ENCODE measurements around the gene TRPV3. TPM values are rescaled to one million over a fixed set of nuclear protein-coding genes. Genes with fewer than 3 reads are reported as not detected.

TRPV3 gene
- total RNA-seq, 2 experiments from 2014 or later: 0.72 to 0.77 TPM

DNA sequence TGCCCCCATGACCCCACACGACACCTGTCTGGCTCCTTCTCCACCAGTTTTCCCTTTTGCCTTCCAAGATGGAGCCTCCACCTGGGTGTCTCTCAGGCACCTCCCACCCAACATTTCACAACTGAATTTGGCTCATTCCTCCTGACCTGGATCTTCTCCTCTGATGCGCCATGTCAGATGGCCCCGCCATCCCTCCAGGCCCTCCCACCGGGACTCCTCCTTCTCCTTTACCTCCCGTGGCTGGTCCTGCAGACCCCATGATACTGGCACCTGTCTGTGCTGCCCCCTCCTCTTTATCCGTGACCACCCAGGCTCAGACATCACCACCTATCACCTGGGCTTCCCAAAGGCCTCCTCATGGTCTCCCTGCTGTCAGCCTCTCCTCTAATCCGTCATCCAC is 4.7 kb downstream of the TRPV3 start:
- CTCF ChIA-PET: no interaction called here
- intact Hi-C loops (cut with micrococcal nuclease): no loop called here
- no peaks in the 10 kb centered on the region for H3K36me3 Mint-ChIP-seq (ENCODE audit: low read depth)

DNA sequence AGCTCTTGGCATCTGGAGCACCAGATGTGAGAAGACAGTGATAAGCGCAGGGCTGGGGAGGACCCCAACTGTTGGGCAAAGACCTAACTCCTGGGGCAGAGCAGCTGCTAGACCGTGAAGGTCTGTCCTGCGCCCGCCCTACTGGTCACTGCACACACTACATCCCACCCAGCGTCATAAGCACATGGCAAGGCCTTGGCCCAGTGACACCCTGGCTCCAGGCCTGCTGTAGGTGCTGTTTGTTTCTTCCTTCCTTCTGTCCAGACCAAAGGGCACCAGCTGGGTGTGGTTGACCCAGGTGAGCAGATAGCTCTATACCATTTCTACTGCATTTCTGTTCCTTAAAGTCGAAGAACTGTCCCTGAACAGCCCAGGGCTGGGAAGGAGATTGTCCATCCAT is 6.4 kb downstream of the TRPV3 start:
- Mint-ChIP-seq H3K27me3 (ENCODE audit: low read depth) (peaks cover 5% of the 10 kb centered on the region), H3K27ac (no peak overlapping the region), H3K4me3 (no peak overlapping the region), H3K4me1 (ENCODE audit: low read depth) (peaks cover 2% of the 10 kb centered on the region), H3K36me3 (ENCODE audit: low read depth) (no peaks in the 10 kb centered on the region), H3K9me3 (no peaks in the 10 kb centered on the region)
- CTCF ChIA-PET: no interaction called here
- no peak for DNase-seq
- intact Hi-C loops (cut with micrococcal nuclease): no loop called here

More for the DNA sequence above, 4.7 kb downstream of the TRPV3 start:
- no peak for DNase-seq
- H3K27ac Mint-ChIP-seq: no peak overlapping the region
- peaks cover 4% of the 10 kb centered on the region for H3K4me1 Mint-ChIP-seq (ENCODE audit: low read depth)
- H3K9me3 Mint-ChIP-seq: no peaks in the 10 kb centered on the region
- H3K27me3 Mint-ChIP-seq (ENCODE audit: low read depth): peaks cover 5% of the 10 kb centered on the region
- no peak overlapping the region for H3K4me3 Mint-ChIP-seq

DNA sequence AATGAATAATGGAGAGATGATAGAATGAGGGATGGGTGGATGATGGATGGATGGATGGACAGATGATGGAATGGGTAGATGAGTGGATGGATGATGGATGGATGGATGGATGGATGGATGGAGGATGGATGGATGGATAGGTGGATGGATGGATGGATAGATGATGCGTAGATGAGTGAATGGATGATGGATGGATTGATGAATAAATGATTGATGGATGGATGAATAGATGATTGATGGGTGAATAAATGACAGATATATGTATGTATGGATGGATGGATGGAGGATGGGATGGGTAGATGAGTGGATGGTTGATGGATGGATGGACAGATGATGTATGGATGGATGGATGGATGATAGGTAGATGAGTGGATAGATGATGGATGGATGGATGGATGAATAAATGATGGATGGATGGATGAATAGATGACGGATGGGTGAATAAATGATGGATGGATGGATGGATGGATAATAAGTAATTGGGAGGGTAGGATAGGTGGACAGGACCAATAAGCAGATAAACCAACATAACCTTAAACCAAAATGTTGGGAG is 7.9 kb downstream of the TRPV3 start:
- intact Hi-C loops (cut with micrococcal nuclease): no loop called here
- Mint-ChIP-seq H3K9me3 (no peaks in the 10 kb centered on the region), H3K27me3 (ENCODE audit: low read depth) (no peaks in the 10 kb centered on the region), H3K4me1 (ENCODE audit: low read depth) (no peaks in the 10 kb centered on the region), H3K27ac (no peak overlapping the region), H3K36me3 (ENCODE audit: low read depth) (no peaks in the 10 kb centered on the region), H3K4me3 (no peak overlapping the region)
- CTCF ChIA-PET: no interaction called here
- DNase-seq: no peak

DNA sequence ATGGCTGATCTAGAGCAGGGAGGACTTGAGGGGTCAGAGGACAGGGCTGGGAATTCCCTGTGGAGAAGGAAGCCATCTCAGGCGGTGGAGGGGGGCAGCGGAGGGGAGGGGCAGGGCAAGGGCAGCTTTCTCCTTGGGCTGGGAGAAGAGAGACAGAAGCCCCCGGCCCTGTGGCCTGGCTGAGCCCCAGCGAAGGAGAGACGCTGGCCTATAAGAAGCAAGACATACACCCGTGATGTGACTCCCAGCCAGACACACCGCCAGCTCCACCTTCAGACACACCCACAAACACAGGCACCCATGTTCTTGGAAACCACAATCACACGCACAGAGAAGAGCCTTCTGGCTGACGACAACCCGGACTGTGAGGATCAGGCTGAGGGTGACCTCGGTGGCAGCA is 10.0 kb downstream of the TRPV3 start:
- intact Hi-C loops (cut with micrococcal nuclease): no loop called here
- no peaks in the 10 kb centered on the region for H3K36me3 Mint-ChIP-seq (ENCODE audit: low read depth)
- no peak for DNase-seq
- no peaks in the 10 kb centered on the region for H3K4me1 Mint-ChIP-seq (ENCODE audit: low read depth)
- H3K27ac Mint-ChIP-seq: no peak overlapping the region
- peaks cover 3% of the 10 kb centered on the region for H3K27me3 Mint-ChIP-seq (ENCODE audit: low read depth)
- H3K4me3 Mint-ChIP-seq: no peak overlapping the region
- H3K9me3 Mint-ChIP-seq: no peaks in the 10 kb centered on the region
- CTCF ChIA-PET: no interaction called here

DNA sequence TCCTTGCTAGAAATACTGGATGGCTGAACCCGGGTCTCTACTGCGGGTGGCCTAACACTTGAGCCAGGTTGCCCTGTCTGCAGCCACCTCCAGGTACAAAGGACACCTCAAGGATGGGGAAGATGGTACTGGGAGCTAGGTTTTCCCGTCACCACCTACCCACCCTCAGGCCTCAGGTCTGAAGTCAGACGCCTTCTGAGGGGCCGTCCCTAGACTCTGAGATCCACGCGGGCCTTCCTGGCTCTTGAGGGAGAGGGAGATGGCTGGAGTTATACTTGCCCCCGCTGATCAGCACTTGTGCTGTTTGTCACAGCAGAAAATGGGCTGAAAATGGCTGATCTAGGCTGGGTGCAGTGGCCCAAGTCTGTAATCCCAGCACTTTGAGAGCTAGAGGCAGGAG is 10.6 kb downstream of the TRPV3 start:
- no peaks in the 10 kb centered on the region for H3K4me1 Mint-ChIP-seq (ENCODE audit: low read depth)
- H3K27me3 Mint-ChIP-seq (ENCODE audit: low read depth): peaks cover 3% of the 10 kb centered on the region
- H3K36me3 Mint-ChIP-seq (ENCODE audit: low read depth): no peaks in the 10 kb centered on the region
- no peak for DNase-seq
- CTCF ChIA-PET: no interaction called here
- no peak overlapping the region for H3K4me3 Mint-ChIP-seq
- H3K27ac Mint-ChIP-seq: no peak overlapping the region
- intact Hi-C loops (cut with micrococcal nuclease): no loop called here
- no peaks in the 10 kb centered on the region for H3K9me3 Mint-ChIP-seq

DNA sequence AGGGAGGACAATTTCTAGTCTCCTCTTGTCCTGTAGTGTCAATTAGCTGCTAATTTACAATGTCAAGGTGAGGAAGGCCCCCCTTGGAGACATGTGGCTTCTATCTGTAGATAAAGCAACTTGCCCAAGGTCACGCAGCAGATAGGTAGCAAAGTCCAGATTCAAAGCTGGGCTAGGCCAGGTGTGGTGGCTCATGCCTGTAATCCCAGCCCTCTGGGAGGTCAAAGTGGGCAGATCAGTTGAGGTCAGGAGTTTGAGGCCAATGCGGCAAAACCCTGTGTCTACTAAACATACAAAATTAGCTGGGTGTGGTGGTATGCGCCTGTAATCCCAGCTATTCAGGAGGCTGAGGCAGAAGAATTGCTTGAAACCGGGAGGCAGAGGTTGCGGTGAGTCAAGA is 11.1 kb downstream of the TRPV3 start:
- peaks cover 3% of the 10 kb centered on the region for H3K27me3 Mint-ChIP-seq (ENCODE audit: low read depth)
- H3K27ac Mint-ChIP-seq: no peak overlapping the region
- intact Hi-C loops (cut with micrococcal nuclease): no loop called here
- DNase-seq: no peak
- no peaks in the 10 kb centered on the region for H3K9me3 Mint-ChIP-seq
- H3K36me3 Mint-ChIP-seq (ENCODE audit: low read depth): no peaks in the 10 kb centered on the region
- no peaks in the 10 kb centered on the region for H3K4me1 Mint-ChIP-seq (ENCODE audit: low read depth)
- CTCF ChIA-PET: no interaction called here
- no peak overlapping the region for H3K4me3 Mint-ChIP-seq

DNA sequence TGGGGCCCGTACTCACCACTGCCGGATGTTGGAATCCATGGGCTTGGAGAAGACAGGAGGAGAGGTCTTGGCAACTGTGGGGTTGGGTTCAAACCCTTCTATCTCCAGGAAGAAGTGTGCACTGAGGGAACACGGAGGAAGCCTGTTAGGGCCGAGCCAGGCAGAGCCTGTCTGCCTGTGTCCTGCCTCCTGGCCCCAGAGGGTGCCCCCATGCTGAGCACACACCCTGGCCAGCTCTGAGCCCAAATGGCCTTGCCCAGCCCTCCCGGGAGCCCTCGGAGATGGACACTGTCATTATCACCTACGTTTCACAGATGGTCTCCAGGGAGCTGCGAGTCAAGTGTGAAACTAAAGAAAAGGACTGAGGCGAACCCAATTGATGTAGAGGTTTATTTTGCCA is 12.5 kb downstream of the TRPV3 start:
- Mint-ChIP-seq H3K27me3 (ENCODE audit: low read depth) (peaks cover 3% of the 10 kb centered on the region), H3K4me1 (ENCODE audit: low read depth) (no peaks in the 10 kb centered on the region), H3K9me3 (no peaks in the 10 kb centered on the region), H3K4me3 (no peak overlapping the region), H3K27ac (no peak overlapping the region), H3K36me3 (ENCODE audit: low read depth) (no peaks in the 10 kb centered on the region)
- intact Hi-C loops (cut with micrococcal nuclease): no loop called here
- CTCF ChIA-PET: no interaction called here
- no peak for DNase-seq

DNA sequence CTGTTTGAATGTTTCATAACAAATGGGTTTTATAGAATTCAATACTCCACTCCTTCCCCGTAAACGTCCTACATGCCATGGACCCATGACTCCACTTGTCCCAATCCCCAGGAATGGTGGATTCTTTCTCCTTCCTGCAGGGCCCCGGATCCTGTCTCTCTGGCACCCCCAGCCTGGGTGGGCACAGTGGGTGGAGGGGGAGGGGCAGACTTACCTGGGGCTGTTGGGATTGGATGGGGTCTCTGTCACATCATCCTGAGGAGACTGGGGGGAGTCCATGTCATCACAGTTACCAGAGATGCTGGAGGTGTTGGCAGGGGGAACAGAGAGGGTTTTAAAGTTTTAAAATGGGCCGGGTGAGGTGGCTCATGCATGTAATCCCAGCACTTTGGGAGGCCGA is 13.2 kb downstream of the TRPV3 start:
- Mint-ChIP-seq H3K9me3 (no peaks in the 10 kb centered on the region), H3K27me3 (ENCODE audit: low read depth) (peaks cover 3% of the 10 kb centered on the region), H3K4me3 (no peak overlapping the region), H3K4me1 (ENCODE audit: low read depth) (no peaks in the 10 kb centered on the region), H3K27ac (no peak overlapping the region), H3K36me3 (ENCODE audit: low read depth) (no peaks in the 10 kb centered on the region)
- CTCF ChIA-PET: no interaction called here
- no peak for DNase-seq
- intact Hi-C loops (cut with micrococcal nuclease): no loop called here

DNA sequence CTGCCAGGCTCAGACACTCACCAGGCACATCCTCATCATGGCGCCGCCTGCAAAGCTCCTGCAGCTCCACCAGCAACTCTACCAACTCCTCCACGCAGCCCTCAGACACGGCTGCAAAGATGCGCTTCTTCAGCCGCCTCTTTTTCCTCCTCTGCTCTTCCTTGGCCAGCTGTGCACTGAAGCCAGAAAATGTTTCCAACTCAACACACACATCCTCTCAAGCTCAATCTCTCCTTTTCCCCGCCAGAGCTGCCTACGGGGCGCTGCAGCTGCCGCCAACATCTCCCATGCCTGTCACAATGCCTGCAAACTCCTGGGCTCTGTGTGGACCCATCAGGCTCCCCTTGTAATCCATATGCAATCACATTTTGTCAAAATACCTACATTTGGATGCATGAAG is 14.2 kb downstream of the TRPV3 start:
- H3K27me3 Mint-ChIP-seq (ENCODE audit: low read depth): peaks cover 3% of the 10 kb centered on the region
- H3K36me3 Mint-ChIP-seq (ENCODE audit: low read depth): no peaks in the 10 kb centered on the region
- no peak overlapping the region for H3K27ac Mint-ChIP-seq
- DNase-seq: no peak
- CTCF ChIA-PET: no interaction called here
- H3K4me3 Mint-ChIP-seq: no peak overlapping the region
- H3K9me3 Mint-ChIP-seq: no peaks in the 10 kb centered on the region
- intact Hi-C loops (cut with micrococcal nuclease): no loop called here
- no peaks in the 10 kb centered on the region for H3K4me1 Mint-ChIP-seq (ENCODE audit: low read depth)

DNA sequence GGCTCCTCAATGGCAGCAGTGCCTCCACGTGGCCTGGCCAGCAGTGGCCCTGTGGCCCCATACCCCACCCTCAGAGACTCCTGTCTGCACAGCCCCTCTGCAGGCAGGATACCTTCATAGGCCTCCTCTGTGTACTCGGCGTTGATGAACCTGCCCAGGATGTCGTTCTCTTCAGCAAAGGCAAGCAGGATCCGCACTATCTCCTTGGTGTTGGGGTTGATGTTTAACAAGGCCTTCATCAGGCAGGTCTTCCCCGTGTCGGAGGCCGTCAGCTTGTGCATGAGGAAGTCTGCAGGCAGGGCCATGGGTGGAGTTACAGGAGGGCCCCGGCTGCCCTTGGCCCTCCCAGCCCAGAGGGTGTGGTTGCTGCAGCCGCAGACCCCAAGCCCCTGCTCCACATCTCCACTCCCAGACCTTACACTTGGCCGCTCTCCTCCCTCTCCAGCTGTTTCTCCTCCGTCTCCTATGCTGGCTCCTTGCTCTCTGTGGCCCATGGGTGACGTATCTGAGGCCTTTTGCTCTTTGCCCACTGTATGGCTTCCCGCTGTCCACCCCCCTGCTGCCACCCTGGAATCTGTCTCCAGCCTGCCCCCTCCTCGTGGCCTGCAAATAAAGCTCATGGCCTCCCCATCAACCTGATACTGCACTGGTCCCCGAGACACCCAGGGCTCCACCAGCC is 15.1 kb downstream of the TRPV3 start:
- no peak for DNase-seq
- H3K27me3 Mint-ChIP-seq (ENCODE audit: low read depth): peaks cover 3% of the 10 kb centered on the region
- intact Hi-C loops (cut with micrococcal nuclease): no loop called here
- H3K36me3 Mint-ChIP-seq (ENCODE audit: low read depth): no peaks in the 10 kb centered on the region
- no peaks in the 10 kb centered on the region for H3K4me1 Mint-ChIP-seq (ENCODE audit: low read depth)
- no peak overlapping the region for H3K4me3 Mint-ChIP-seq
- H3K27ac Mint-ChIP-seq: no peak overlapping the region
- CTCF ChIA-PET: no interaction called here
- no peaks in the 10 kb centered on the region for H3K9me3 Mint-ChIP-seq

DNA sequence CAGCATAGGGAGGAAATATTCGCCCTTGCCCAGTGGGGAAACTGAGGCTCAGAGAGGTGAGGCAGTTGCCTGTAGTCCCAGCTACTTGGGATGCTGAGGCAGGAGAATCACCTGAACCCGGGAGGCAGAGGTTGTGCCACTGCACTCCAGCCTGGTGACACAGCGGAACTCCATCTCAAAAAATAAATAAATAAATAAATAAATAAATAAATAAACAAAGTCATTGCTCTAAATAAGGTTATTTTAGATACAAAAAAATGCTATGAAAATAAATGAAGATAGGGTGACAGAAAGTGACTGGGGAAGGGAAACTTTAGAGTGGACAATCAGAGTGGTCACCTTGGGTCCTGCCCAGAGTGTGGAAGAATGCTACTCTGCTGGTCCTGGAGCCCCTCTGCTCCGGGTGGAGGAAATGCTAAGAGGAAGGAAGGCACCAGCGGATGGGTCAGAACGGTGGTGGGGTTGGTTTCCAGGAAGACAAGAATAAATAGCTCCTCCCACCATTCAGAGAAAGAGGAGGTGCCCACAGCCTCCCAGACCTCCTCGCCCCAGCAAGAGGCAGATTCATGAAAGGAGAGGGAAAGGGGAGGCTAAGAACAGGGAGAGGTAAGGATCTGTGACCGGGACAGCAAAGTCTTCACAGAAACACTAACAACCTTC is 17.6 kb downstream of the TRPV3 start:
- intact Hi-C loops (cut with micrococcal nuclease): no loop called here
- H3K27me3 Mint-ChIP-seq (ENCODE audit: low read depth): peaks cover 7% of the 10 kb centered on the region
- DNase-seq: no peak
- H3K4me3 Mint-ChIP-seq: no peak overlapping the region
- no peak overlapping the region for H3K27ac Mint-ChIP-seq
- no peaks in the 10 kb centered on the region for H3K36me3 Mint-ChIP-seq (ENCODE audit: low read depth)
- no peaks in the 10 kb centered on the region for H3K9me3 Mint-ChIP-seq
- H3K4me1 Mint-ChIP-seq (ENCODE audit: low read depth): no peaks in the 10 kb centered on the region
- CTCF ChIA-PET: interaction anchor here (0.6 kb wide), 1 partner anchor 1510 kb away, joined by 3 read pairs; the partner anchor contains the start of gene DPH1

DNA sequence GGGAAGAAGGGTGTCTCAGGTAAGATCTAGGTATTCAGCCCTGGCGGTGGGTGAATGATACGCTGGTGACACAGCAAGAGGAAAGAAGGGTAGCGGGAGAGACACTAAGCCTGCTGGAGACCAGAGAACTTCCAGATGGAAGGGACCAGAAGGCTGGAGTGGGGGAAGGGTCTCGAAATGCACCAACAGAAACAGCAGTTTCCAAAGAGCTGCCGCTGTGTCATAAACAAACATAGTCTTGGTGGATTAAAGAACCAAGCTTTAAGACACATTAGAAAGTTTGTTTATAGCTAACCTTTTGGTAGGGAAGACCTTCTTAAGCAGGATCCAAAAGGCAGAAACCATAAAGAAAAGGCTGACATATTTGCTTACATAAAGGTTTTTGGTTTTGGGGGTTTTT is 20.9 kb downstream of the TRPV3 start:
- peaks cover 4% of the 10 kb centered on the region for H3K27me3 Mint-ChIP-seq (ENCODE audit: low read depth)
- intact Hi-C loops (cut with micrococcal nuclease): no loop called here
- H3K4me1 Mint-ChIP-seq (ENCODE audit: low read depth): peaks cover 3% of the 10 kb centered on the region
- no peaks in the 10 kb centered on the region for H3K36me3 Mint-ChIP-seq (ENCODE audit: low read depth)
- CTCF ChIA-PET: interaction anchor here (1.1 to 1.3 kb wide), 2 partner anchors 18 to 100 kb away, joined by 3 to 5 read pairs; partner anchors contain the start of gene CTNS
- no peaks in the 10 kb centered on the region for H3K9me3 Mint-ChIP-seq
- no peak for DNase-seq
- H3K27ac Mint-ChIP-seq: no peak overlapping the region
- H3K4me3 Mint-ChIP-seq: no peak overlapping the region

Measured in activated naive CD4-positive, alpha-beta T cell treated with anti-CD3 and anti-CD28 coated beads for 36 hours (primary cell).